Activated T-cell treated with anti-CD3 and anti-CD28 coated beads, Interleukin-2, amount 50 U/mL, for 48 hours (primary cell): Measurements from ENCODE around the gene DHH.
A peak's percentile ranks its signal among the peaks of the same experiment; 100 is the strongest.
"Not testable (repeated sequence)": the region's sequence is repeated elsewhere in the genome, so short reads cannot be mapped to it uniquely, and the experiment has no call there.

Experiments used
- DNase-seq, 2 experiments: peaks; one replicate each; pipeline ENCODE4 v3.0.0-alpha.2; 2020

Gene DHH

GRCh38 chr12:49068879-49069506 is 25.6 kb downstream of the DHH start:
- no peak for DNase-seq

- no peak for DNase-seq
Measured at GRCh38 chr12:49066120-49066519, 28.5 kb downstream of the DHH start.

- DNase-seq: no peak
Measured at GRCh38 chr12:49064767-49065152, 29.8 kb downstream of the DHH start.

DNA sequence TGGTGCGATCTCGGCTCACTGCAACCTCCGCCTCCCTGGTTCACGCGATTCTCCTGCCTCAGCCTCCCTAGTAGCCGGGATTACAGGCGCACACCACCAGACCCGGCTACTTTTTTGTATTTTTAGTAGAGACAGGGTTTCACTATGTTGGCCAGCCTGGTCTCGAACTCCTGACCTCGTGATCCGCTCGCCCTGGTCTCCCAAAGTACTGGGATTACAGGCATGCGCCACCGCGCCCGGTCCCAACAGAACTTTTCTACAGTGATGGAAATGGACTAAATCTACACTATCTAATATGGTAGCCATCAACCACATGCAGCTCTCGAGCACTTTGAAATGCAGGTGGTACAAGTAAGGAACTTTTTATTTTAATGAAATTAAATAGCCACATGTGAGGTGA is 32.7 kb downstream of the DHH start:
- DNase-seq: not testable (repeated sequence)

GRCh38 chr12:49061157-49061650 is 33.4 kb downstream of the DHH start:
- no peak for DNase-seq

- DNase-seq: peak; percentile 92 to 93
Measured at GRCh38 chr12:49060237-49061156, 34.1 kb downstream of the DHH start, which contains the start of gene KMT2D. TSS of gene KMT2D (minus strand) at chr12:49060794. CDS start at chr12:49055324, 5,470 bp downstream.

DNA sequence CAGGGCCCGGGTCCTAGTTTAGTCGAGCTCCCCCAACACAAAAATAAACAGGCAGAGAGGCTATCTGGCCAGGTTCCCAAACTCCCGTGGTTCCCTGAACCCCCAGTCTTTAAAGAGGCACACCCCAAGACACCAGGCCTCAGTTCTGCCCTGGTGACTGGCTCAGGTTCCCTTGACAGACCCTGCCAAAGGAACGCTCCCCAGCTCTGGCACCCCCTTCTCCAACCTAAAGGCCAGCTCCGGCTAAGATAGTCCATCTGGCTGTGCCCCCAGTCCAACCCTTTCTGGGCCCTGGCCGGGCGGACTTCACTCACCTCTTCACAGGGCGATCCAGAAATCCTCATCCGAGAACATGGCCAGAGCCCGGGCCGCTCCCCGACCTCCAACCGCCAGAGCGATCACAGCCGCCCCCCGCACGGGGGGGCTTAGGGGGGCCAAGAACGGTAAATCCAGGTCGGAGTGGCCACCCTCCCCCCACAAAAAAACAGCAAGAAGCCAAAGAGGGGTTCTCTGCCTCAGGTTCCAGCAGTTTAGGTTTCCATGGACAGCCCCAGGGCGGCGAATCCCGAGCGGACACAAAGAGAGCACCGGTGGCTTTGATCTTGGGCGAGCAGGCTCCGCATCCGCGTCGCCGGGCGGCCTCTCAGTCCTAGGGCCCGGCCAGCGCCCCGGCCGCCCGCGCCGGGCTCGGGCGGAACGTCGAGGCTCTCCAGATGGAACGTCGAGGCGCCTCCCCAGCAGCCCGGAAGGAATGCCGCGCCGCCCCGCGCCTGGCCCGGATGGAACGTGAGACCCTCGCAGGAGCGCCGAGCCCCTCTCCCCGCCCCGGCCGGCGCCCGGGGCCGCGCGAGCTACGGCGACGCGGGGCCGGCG is 35.1 kb downstream of the DHH start:
- peak; percentile 39 to 56 for DNase-seq

- DNase-seq: peak in 1 of 2 experiments; percentile 27
Measured at GRCh38 chr12:49059045-49059298, 35.6 kb downstream of the DHH start.

- no peak for DNase-seq
Measured at GRCh38 chr12:49058366-49059044, 36.1 kb downstream of the DHH start.

- DNase-seq: no peak
Measured at GRCh38 chr12:49057888-49058287, 36.7 kb downstream of the DHH start.

DNA sequence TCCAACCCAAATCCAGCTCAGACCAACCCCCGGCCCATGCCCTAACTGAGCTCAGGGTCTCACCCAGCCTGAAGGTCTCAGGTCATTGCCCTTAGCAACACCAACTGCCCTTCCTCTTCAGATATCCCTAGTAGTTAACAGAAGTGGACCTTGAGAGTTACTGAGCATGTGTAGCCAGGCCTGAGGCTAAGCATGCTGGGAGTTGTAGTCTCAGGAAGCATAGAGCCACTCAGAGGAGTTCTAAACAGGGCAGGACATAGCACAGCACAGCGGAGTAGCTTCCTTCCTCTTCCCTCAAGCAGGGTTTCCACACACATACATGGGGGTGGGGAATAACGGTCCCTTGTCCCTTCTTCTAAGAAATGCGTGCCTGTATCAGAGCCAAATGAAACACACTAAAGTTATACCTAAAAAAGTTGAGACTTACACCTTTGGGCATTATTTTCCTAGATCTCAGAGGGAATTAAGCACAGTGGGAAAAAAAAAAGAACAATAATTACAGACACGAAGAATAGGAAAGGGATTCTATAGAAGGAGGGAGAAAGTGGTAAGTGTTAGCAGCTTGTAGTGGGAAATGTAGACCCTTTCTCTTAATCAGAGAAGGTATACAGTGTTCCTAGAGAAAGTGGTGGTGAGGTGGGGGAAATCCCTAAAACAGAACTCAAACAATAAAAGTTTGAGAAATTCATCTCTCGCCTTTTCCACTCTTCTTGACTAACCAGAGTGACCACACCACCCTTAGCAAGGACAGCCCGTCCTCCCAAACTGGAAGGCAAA is 38.4 kb downstream of the DHH start:
- peak; percentile 51 to 59 for DNase-seq

GRCh38 chr12:49055092-49055491 is 39.5 kb downstream of the DHH start:
- DNase-seq: no peak

DNA sequence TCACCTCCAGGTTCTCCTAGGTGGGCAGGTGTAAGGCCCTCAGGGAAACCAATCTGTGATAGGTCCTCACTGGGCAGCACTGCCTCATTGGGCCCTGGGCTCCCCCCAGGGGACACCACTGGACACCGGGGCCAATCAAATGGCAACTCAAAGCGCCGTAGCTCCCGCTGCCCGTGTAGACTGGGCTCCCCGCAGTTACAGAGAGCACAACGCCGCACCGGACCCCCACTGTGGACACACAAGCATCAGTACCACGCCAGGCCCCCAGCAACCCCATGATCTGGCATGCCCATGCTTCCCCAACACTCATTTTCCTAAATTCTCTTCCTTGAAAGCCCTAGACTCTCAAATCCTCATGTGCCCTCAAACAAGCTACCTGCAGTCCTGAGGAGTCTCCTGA is 40.1 kb downstream of the DHH start:
- no peak for DNase-seq

DNA sequence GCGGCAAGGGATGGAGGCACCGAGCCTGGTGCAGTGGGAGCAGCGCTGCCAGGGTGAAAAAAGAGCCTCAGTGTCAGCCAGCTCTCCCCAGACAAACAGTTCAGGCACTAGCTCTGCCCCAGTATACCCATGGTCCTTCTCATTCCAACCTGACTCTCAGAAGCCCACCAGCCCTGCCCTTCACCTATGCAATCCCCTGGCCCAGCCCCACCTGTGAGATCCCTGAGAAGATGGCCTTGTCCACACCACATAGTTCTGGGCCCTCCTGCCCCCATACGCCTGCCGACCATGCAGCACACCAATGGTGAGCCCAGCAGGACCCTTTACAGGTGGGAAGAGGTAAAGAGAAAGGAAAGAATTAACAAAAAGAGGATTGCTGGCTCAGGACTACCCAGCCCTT is 40.5 kb downstream of the DHH start:
- DNase-seq: no peak

DNA sequence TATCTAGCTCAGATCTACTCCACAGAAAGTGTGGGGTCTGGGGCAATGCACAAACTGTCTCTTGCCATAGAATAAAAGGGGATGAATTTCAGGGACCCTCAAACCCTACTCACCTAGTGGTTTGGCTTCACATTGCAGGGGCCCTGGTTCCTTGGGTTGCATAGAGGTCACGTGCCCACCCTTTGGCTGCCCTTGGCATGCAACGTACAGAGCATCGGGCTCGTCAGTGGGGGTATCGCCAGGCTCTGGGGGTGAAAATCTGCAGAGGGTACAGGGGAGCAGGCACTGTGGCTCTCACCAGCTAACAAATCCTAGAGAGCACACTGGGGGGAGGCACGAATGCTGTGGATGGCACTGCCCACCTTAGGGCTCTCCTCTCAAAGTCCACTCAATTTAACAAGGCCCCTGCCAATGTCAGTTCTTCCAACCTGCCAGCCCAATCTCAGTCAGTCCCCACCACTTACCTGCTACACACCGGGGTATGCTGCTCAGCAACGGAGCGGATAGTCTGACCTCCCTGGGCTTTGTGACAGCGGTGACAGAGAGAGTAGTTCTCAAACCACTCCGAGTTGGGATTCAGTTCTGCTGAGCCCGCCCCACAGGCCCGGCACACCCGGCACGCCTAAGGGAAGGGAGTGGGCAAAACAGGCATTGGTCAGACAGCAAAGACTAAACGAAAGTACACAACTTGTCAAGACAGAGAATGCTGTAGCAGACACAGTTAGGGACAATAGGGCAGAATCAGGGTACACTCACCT is 42.0 kb downstream of the DHH start:
- DNase-seq: no peak

DNA sequence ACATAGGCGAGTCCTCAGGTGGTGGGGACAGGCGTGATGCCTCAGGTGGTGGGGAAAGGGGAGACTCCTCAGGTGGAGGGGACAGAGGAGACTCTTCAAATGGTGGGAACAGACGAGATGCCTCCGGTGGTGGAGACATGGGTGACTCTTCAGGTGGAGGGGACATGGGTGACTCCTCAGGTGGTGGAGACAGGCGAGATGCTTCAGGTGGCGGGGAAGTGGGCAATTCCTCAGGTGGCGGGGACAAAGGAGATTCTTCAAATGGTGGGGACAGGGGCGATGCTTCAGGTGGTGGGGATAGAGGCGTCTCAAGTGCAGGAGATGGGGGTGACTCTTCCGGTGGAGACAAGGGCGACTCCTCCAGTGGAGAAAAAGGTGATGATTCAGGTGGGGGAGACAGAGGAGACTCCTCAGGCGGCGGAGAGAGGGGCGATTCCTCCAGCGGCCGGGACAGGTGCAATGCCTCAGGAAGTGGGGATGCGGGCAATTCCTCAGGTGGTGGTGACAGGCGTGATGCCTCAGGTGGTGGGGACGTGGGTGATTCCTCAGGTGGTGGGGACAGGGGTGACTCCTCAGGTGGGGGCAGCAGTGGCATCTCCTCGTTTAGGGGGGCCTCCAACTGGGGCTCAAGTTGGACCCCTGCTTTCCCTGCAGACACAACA is 42.7 kb downstream of the DHH start:
- DNase-seq: no peak

GRCh38 chr12:49051373-49051764 is 43.2 kb downstream of the DHH start:
- no peak for DNase-seq

DNA sequence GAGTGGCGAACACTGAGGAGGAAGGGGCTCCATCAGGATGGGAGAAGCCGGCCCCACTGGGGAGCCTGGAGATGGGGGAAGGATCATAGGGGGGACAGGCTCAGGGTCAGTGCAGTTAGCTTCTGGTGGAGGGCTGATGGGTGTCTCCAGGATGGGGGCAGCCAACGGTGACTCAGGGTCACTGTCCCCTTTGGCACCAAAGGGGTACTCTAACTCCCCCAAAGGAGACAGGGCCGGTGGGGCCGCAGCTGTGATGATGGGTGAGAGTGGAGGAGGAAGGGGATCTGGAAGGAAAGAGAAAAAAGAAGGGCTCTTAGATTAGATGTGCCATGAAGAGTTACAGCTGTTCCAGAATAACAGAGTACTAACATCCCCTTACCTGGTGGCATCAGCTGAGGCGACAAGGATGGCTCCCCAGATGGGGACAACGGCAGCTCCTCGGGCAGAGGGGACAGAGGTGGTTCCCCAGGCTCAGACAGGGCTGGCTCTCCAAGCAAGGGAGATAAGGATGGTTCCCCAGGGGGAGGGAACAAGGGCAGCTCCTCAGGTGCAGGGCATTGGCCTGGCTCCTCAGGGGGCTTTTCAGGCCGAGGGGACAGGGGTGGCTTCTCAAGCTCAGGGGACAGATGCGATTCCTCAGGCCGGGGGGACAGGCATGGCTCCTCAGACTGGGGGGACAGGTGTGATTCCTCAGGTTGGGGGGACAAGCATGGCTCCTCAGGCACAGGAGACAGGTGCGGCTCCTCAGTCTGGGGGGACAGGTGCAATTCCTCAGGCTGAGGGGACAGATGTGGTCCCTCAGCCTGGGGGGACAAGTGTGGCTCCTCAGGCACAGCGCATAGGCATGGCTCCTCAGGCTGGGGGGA is 43.9 kb downstream of the DHH start:
- no peak for DNase-seq

GRCh38 chr12:49049566-49050224 is 44.9 kb downstream of the DHH start:
- no peak for DNase-seq
